ENCODE data around the gene ADAMTS20. TPM values are rescaled to one million over a fixed set of nuclear protein-coding genes. Genes with fewer than 3 reads are reported as not detected.

ADAMTS20 gene
- total and polyA plus RNA-seq, 2 donors (not counting 3 experiments of a cell fraction or from before 2014, with no cell fraction given), result not detected

GRCh38 chr12:43480591-43480990 lies 71.4 kb downstream of the ADAMTS20 start:
- ChIA-PET CTCF (no interaction called here), POLR2A (no interaction called here)
- no peak overlapping the region for H3K4me3 ChIP-seq (replicated peaks in 1 of 3; ENCODE audit: insufficient read depth in 1 of 3, low read depth in 1 of 3, low read length in 3 of 3)
- no peaks in the 10 kb centered on the region for H3K9me3 ChIP-seq (replicated peaks; ENCODE audit: control insufficient read depth, insufficient read depth, low read length)
- dilution Hi-C loops (cut with MboI; ENCODE audit: extremely low pct_ligation_motif_present, low sequenced_read_pairs), result no loop called here
- DNase-seq (ENCODE audit: low read depth, low spot score) (no peak), FAIRE-seq (no peak)
- H3K27me3 ChIP-seq (ENCODE audit: control insufficient read depth in 2 of 2, insufficient read depth in 2 of 2, low read length in 2 of 2), result no peaks in the 10 kb centered on the region
- intact Hi-C loops (cut with micrococcal nuclease), result no loop called here
- no peak overlapping the region for H3K9ac ChIP-seq (replicated peaks; ENCODE audit: extremely low read depth, insufficient read depth, low read length)
- H3K36me3 ChIP-seq (ENCODE audit: control insufficient read depth in 2 of 2, extremely low read depth in 1 of 2, insufficient read depth in 2 of 2, low read length in 2 of 2), result no peaks in the 10 kb centered on the region
- no peaks in the 10 kb centered on the region for H3K9me1 ChIP-seq (replicated peaks; ENCODE audit: control insufficient read depth, extremely low read depth, insufficient read depth, low read length)
- no peak overlapping the region for H3K27ac ChIP-seq (ENCODE audit: insufficient read depth, low read depth, low read length)
- no TSS peak for BruUV-seq (replicated peaks)
- no peaks in the 10 kb centered on the region for H3K79me2 ChIP-seq (ENCODE audit: control insufficient read depth, insufficient read depth, low read length)
- H3K4me1 ChIP-seq (ENCODE audit: control insufficient read depth, extremely low read depth, insufficient read depth, low read length), result no peaks in the 10 kb centered on the region
- TF ChIP-seq MYC (IDR thresholded peaks at IDR 0.05; ENCODE audit: low read depth, low read length) (no peak), GATA2 (IDR thresholded peaks at IDR 0.05; ENCODE audit: insufficient read depth, insufficient read length, low read depth, low read length) (no peak), EZH2 (IDR thresholded peaks at IDR 0.05; ENCODE audit: borderline replicate concordance, low read depth, low read length, severe bottlenecking) (no peak), POLR2A (IDR thresholded peaks at IDR 0.05; ENCODE audit: low read depth, low read length) (no peak), POLR2AphosphoS5 (IDR thresholded peaks at IDR 0.05; ENCODE audit: insufficient read depth, low read depth, low read length) (no peak), CTCF (IDR thresholded peaks at IDR 0.05; ENCODE audit: extremely low read depth in 1 of 2, insufficient read depth in 1 of 2, low read depth in 1 of 2, low read length in 2 of 2) (no peak)
- H3K4me2 ChIP-seq (ENCODE audit: insufficient read depth, low read length), result no peak overlapping the region
- no peaks in the 10 kb centered on the region for H4K20me1 ChIP-seq (replicated peaks; ENCODE audit: control insufficient read depth, extremely low read depth, insufficient read depth, low read length)
- no peak overlapping the region for H2AFZ ChIP-seq (ENCODE audit: low read depth, low read length)

GRCh38 chr12:43462741-43463140 lies 89.3 kb downstream of the ADAMTS20 start:
- H3K36me3 ChIP-seq (ENCODE audit: control insufficient read depth in 2 of 2, extremely low read depth in 1 of 2, insufficient read depth in 2 of 2, low read length in 2 of 2), result no peaks in the 10 kb centered on the region
- intact Hi-C loops (cut with micrococcal nuclease) (no loop called here), dilution Hi-C loops (cut with MboI; ENCODE audit: extremely low pct_ligation_motif_present, low sequenced_read_pairs) (no loop called here)
- no peaks in the 10 kb centered on the region for H3K9me1 ChIP-seq (replicated peaks; ENCODE audit: control insufficient read depth, extremely low read depth, insufficient read depth, low read length)
- peaks cover 2% of the 10 kb centered on the region in 2 experiments for H3K27me3 ChIP-seq (ENCODE audit: control insufficient read depth in 2 of 2, insufficient read depth in 2 of 2, low read length in 2 of 2)
- POLR2A ChIA-PET, result no interaction called here
- DNase-seq (ENCODE audit: low read depth, low spot score) (no peak), FAIRE-seq (no peak)
- no peak for TF ChIP-seq MAX (IDR thresholded peaks at IDR 0.05; ENCODE audit: insufficient read depth, insufficient read length)
- TF ChIP-seq MYC (IDR thresholded peaks at IDR 0.05; ENCODE audit: low read depth, low read length), result no peak
- no peak for TF ChIP-seq POLR2AphosphoS5 (IDR thresholded peaks at IDR 0.05; ENCODE audit: insufficient read depth, low read depth, low read length)
- TF ChIP-seq EZH2 (IDR thresholded peaks at IDR 0.05; ENCODE audit: borderline replicate concordance, low read depth, low read length, severe bottlenecking), result no peak
- no peak for TF ChIP-seq JUN (IDR thresholded peaks at IDR 0.05; ENCODE audit: borderline replicate concordance, insufficient read depth, insufficient read length, low read depth)
- no peak for TF ChIP-seq POLR2A (IDR thresholded peaks at IDR 0.05; ENCODE audit: low read depth, low read length)
- no peak for TF ChIP-seq CTCF (IDR thresholded peaks at IDR 0.05; ENCODE audit: extremely low read depth in 1 of 2, insufficient read depth in 1 of 2, low read depth in 1 of 2, low read length in 2 of 2)
- no peak for TF ChIP-seq FOS (IDR thresholded peaks at IDR 0.05; ENCODE audit: borderline replicate concordance, insufficient read depth, low read length)
- no peak for TF ChIP-seq GATA2 (IDR thresholded peaks at IDR 0.05; ENCODE audit: insufficient read depth, insufficient read length, low read depth, low read length)
- no peak overlapping the region for H3K4me2 ChIP-seq (ENCODE audit: insufficient read depth, low read length)
- H3K27ac ChIP-seq (ENCODE audit: insufficient read depth, low read depth, low read length), result no peak overlapping the region
- CTCF ChIA-PET, result interaction anchor here (1.6 kb wide), 1 partner anchor 18 kb away, joined by 6 read pairs; no protein-coding TSS in a partner anchor
- no peaks in the 10 kb centered on the region for H3K4me1 ChIP-seq (ENCODE audit: control insufficient read depth, extremely low read depth, insufficient read depth, low read length)
- H3K9me3 ChIP-seq (replicated peaks; ENCODE audit: control insufficient read depth, insufficient read depth, low read length), result no peaks in the 10 kb centered on the region
- H4K20me1 ChIP-seq (replicated peaks; ENCODE audit: control insufficient read depth, extremely low read depth, insufficient read depth, low read length), result no peaks in the 10 kb centered on the region
- BruUV-seq (replicated peaks), result no TSS peak
- no peak overlapping the region for H3K9ac ChIP-seq (replicated peaks; ENCODE audit: extremely low read depth, insufficient read depth, low read length)
- no peak overlapping the region for H3K4me3 ChIP-seq (replicated peaks in 1 of 3; ENCODE audit: insufficient read depth in 1 of 3, low read depth in 1 of 3, low read length in 3 of 3)
- no peaks in the 10 kb centered on the region for H3K79me2 ChIP-seq (ENCODE audit: control insufficient read depth, insufficient read depth, low read length)
- H2AFZ ChIP-seq (ENCODE audit: low read depth, low read length), result no peak overlapping the region
